ENCODE measurements around the gene STARD3.

DNA sequence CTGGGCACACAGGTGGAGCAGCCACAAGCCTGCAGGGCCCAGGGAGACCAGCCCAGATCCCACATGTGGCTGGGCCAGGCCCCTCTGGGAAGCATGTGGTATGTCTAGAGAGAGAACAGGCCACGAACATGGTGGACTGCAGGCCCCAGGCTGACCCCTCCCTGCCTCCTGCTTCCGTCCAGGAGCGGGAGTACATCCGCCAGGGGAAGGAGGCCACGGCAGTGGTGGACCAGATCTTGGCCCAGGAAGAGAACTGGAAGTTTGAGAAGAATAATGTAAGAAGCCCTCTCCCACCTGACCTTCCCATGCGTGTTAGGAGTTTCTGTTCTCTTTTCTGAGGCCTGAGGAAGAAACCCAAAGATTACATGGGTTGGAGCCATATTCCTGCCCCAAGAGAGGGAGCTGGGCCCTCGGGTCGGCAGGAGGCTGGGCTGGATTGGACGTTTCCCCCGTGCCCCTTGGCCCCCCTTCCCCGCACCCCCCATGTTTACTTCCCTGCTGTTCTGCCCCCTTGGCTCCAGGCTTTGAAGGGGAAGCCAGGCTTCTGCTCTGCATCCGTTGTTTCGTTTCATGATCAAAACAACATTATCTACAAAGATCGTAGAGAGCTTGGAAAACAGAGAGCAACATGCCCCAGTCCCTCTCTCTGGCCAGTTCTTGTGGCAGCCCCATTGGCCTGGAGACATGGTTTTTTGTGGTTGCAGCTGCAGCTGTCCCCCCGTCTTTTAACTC, 22.5 kb downstream of the STARD3 start:
- TF ChIP-seq, protein P1, sequence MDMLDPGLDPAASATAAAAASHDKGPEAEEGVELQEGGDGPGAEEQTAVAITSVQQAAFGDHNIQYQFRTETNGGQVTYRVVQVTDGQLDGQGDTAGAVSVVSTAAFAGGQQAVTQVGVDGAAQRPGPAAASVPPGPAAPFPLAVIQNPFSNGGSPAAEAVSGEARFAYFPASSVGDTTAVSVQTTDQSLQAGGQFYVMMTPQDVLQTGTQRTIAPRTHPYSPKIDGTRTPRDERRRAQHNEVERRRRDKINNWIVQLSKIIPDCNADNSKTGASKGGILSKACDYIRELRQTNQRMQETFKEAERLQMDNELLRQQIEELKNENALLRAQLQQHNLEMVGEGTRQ (CRISPR knock-in tag; IDR thresholded peaks at IDR 0.05): no peak
- TF ChIP-seq, protein P2, sequence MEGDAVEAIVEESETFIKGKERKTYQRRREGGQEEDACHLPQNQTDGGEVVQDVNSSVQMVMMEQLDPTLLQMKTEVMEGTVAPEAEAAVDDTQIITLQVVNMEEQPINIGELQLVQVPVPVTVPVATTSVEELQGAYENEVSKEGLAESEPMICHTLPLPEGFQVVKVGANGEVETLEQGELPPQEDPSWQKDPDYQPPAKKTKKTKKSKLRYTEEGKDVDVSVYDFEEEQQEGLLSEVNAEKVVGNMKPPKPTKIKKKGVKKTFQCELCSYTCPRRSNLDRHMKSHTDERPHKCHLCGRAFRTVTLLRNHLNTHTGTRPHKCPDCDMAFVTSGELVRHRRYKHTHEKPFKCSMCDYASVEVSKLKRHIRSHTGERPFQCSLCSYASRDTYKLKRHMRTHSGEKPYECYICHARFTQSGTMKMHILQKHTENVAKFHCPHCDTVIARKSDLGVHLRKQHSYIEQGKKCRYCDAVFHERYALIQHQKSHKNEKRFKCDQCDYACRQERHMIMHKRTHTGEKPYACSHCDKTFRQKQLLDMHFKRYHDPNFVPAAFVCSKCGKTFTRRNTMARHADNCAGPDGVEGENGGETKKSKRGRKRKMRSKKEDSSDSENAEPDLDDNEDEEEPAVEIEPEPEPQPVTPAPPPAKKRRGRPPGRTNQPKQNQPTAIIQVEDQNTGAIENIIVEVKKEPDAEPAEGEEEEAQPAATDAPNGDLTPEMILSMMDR (IDR thresholded peaks at IDR 0.05): no peak
- TF ChIP-seq ZBTB21 (CRISPR knock-in tag; IDR thresholded peaks at IDR 0.05; ENCODE audit: borderline replicate concordance): no peak
- TF ChIP-seq, protein P3, sequence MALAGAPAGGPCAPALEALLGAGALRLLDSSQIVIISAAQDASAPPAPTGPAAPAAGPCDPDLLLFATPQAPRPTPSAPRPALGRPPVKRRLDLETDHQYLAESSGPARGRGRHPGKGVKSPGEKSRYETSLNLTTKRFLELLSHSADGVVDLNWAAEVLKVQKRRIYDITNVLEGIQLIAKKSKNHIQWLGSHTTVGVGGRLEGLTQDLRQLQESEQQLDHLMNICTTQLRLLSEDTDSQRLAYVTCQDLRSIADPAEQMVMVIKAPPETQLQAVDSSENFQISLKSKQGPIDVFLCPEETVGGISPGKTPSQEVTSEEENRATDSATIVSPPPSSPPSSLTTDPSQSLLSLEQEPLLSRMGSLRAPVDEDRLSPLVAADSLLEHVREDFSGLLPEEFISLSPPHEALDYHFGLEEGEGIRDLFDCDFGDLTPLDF (CRISPR knock-in tag; IDR thresholded peaks at IDR 0.05): no peak
- no peak for TF ChIP-seq ATF1 (CRISPR knock-in tag; IDR thresholded peaks at IDR 0.05)
- no peak for TF ChIP-seq CBFB (CRISPR knock-in tag; IDR thresholded peaks at IDR 0.05; ENCODE audit: low read depth)
- TF ChIP-seq, protein P4, sequence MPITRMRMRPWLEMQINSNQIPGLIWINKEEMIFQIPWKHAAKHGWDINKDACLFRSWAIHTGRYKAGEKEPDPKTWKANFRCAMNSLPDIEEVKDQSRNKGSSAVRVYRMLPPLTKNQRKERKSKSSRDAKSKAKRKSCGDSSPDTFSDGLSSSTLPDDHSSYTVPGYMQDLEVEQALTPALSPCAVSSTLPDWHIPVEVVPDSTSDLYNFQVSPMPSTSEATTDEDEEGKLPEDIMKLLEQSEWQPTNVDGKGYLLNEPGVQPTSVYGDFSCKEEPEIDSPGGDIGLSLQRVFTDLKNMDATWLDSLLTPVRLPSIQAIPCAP (CRISPR knock-in tag; IDR thresholded peaks at IDR 0.05): no peak
- no peak for TF ChIP-seq CREM (CRISPR knock-in tag; IDR thresholded peaks at IDR 0.05)
- no peak for TF ChIP-seq TP53 (CRISPR knock-in tag; IDR thresholded peaks at IDR 0.05)
- TF ChIP-seq, protein P5, sequence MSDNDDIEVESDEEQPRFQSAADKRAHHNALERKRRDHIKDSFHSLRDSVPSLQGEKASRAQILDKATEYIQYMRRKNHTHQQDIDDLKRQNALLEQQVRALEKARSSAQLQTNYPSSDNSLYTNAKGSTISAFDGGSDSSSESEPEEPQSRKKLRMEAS (CRISPR knock-in tag; IDR thresholded peaks at IDR 0.05): no peak
- TF ChIP-seq MXD4 (CRISPR knock-in tag; IDR thresholded peaks at IDR 0.05; ENCODE audit: borderline replicate concordance): no peak
- TF ChIP-seq FOXP1 (CRISPR knock-in tag; IDR thresholded peaks at IDR 0.05; ENCODE audit: borderline replicate concordance): no peak
- TF ChIP-seq, protein P6, sequence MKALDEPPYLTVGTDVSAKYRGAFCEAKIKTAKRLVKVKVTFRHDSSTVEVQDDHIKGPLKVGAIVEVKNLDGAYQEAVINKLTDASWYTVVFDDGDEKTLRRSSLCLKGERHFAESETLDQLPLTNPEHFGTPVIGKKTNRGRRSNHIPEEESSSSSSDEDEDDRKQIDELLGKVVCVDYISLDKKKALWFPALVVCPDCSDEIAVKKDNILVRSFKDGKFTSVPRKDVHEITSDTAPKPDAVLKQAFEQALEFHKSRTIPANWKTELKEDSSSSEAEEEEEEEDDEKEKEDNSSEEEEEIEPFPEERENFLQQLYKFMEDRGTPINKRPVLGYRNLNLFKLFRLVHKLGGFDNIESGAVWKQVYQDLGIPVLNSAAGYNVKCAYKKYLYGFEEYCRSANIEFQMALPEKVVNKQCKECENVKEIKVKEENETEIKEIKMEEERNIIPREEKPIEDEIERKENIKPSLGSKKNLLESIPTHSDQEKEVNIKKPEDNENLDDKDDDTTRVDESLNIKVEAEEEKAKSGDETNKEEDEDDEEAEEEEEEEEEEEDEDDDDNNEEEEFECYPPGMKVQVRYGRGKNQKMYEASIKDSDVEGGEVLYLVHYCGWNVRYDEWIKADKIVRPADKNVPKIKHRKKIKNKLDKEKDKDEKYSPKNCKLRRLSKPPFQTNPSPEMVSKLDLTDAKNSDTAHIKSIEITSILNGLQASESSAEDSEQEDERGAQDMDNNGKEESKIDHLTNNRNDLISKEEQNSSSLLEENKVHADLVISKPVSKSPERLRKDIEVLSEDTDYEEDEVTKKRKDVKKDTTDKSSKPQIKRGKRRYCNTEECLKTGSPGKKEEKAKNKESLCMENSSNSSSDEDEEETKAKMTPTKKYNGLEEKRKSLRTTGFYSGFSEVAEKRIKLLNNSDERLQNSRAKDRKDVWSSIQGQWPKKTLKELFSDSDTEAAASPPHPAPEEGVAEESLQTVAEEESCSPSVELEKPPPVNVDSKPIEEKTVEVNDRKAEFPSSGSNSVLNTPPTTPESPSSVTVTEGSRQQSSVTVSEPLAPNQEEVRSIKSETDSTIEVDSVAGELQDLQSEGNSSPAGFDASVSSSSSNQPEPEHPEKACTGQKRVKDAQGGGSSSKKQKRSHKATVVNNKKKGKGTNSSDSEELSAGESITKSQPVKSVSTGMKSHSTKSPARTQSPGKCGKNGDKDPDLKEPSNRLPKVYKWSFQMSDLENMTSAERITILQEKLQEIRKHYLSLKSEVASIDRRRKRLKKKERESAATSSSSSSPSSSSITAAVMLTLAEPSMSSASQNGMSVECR (CRISPR knock-in tag; IDR thresholded peaks at IDR 0.05; ENCODE audit: borderline replicate concordance): no peak
